LNCaP clone FGC (cell line): Measurements from ENCODE around the gene EHMT2.
A peak's percentile ranks its signal among the peaks of the same experiment; 100 is the strongest.

Source experiments
- DNase-seq: peaks from one replicate; pipeline ENCODE4 v3.0.0-alpha.2; 2011; ENCODE audit warnings: low read depth
- H3K4me3 ChIP-seq: 2 replicates; pipeline ENCODE4 v1.5.1; 2011; ENCODE audit warnings: mild to moderate bottlenecking, low read depth, low read length, control low read depth
- TF ChIP-seq, protein P1 (sequence below): IDR thresholded peaks from 2 replicates; pipeline ENCODE4 v1.5.1; 2012; ENCODE audit warnings: mild to moderate bottlenecking; ENCODE audit not compliant: control insufficient read depth, insufficient read depth; ENCODE audit errors: extremely low read depth

EHMT2 gene

GRCh38 chr6:31889331-31889972 is 8.0 kb downstream of the EHMT2 start:
- H3K4me3 ChIP-seq, result no peak overlapping the region
- DNase-seq, result no peak
- TF ChIP-seq, protein P1, sequence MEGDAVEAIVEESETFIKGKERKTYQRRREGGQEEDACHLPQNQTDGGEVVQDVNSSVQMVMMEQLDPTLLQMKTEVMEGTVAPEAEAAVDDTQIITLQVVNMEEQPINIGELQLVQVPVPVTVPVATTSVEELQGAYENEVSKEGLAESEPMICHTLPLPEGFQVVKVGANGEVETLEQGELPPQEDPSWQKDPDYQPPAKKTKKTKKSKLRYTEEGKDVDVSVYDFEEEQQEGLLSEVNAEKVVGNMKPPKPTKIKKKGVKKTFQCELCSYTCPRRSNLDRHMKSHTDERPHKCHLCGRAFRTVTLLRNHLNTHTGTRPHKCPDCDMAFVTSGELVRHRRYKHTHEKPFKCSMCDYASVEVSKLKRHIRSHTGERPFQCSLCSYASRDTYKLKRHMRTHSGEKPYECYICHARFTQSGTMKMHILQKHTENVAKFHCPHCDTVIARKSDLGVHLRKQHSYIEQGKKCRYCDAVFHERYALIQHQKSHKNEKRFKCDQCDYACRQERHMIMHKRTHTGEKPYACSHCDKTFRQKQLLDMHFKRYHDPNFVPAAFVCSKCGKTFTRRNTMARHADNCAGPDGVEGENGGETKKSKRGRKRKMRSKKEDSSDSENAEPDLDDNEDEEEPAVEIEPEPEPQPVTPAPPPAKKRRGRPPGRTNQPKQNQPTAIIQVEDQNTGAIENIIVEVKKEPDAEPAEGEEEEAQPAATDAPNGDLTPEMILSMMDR, result no peak

DNA sequence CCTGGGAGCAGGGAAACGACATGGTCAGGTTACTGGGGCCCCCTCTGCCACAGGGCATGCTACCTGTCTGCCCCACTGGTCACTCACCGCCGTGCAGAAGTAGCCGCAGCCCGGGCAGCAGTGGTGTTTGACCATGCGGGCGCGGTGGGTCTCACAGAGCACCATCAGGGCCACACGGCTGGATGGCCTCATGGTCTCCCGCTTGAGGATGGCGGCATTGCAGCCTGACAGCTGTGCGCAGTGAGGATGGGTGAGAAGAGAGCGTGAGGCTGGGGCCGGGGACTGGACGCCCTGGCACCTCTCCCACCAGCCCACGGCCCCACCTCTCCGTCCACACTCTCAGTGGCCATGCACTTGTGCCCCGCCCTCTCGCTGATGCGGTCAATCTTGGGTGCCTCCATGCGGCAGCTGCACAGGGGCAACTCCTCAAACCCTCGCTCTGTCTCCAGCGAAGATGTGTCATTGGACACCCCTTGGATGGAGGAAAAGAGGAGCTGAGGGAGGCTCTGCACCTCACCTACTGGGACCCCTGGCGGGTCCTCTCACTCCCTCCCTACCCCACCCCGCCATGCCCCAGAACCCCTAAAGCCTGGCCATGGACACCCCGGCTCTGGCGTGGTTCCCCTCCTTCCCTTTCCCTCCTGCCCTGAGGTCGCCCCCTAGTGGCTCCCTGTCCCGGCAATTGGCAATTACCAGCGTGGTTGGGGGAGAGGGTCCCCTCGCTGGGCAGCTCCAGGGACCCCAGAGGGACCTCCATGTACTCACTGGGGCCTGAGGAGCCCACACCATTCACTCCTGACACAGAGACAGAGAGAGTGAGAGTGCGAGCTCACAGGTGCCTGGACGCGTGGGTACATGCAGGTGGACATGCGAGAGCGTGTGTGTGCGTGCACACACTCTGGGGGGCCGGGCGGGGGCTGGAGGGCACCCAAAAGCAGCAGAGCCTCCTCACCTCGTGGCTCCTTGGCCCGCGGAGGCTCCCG is 8.9 kb downstream of the EHMT2 start:
- no peak for DNase-seq
- H3K4me3 ChIP-seq, result no peak overlapping the region
- TF ChIP-seq, protein P1, result peak; percentile 69

- TF ChIP-seq, protein P1, result no peak
- H3K4me3 ChIP-seq, result no peak overlapping the region
- DNase-seq, result no peak
Observed at GRCh38 chr6:31887173-31888007, 10.1 kb downstream of the EHMT2 start.

DNA sequence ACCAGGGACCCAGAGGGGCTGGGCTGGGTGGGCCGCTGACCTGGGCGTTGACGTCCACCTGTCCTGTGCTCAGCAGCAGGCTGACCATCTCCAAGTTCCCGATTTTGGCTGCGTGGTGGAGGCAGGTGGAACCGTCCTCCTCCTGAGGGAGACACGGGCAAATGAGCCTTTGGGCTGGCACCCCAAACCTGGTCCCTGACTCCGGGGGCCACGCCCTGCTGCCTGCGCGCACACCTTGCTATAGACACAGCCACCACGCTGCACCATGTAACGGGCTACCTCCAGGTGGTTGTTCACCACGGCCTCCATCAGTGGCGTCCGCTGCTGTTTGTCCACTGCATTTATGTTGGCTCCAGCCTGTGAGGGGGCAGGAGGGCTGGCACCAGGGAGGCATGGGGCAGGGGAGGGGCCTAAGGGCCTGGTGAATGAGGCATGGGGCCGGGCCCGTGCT is 10.9 kb downstream of the EHMT2 start:
- DNase-seq, result no peak
- no peak overlapping the region for H3K4me3 ChIP-seq
- TF ChIP-seq, protein P1, result no peak

- no peak overlapping the region for H3K4me3 ChIP-seq
- no peak for DNase-seq
- TF ChIP-seq, protein P1, result no peak
Observed at GRCh38 chr6:31884528-31885035, 12.9 kb downstream of the EHMT2 start.

GRCh38 chr6:31883676-31884075 is 13.8 kb downstream of the EHMT2 start:
- TF ChIP-seq, protein P1, result no peak
- no peak overlapping the region for H3K4me3 ChIP-seq
- no peak for DNase-seq
